HCT116 (cell line): ENCODE measurements around the gene GP1BB.

Experiments
- CBX3 ChIP-seq: IDR thresholded peaks from 2 replicates; pipeline ENCODE4 v1.6.1; 2012; ENCODE audit warnings: low read depth
- CEBPB ChIP-seq: IDR thresholded peaks from 2 replicates; pipeline ENCODE4 v1.6.1; 2012; ENCODE audit warnings: low read depth
- ELF1 ChIP-seq: IDR thresholded peaks from 2 replicates; pipeline ENCODE4 v1.6.1; 2012; ENCODE audit warnings: low read depth, borderline replicate concordance
- EZH2 ChIP-seq: fragments of 200-600 bp; sonication (generic); IDR thresholded peaks from 2 replicates; pipeline ENCODE4 v1.6.1; 2017; ENCODE audit warnings: antibody characterized with exemption, mixed run types
- POLR2A ChIP-seq: IDR thresholded peaks from 2 replicates; pipeline ENCODE4 v1.7.0; 2011; ENCODE audit warnings: borderline replicate concordance; ENCODE audit not compliant: insufficient read depth, insufficient read length; ENCODE audit errors: extremely low read depth
- POLR2AphosphoS5 ChIP-seq: IDR thresholded peaks from 2 replicates; pipeline ENCODE4 v1.6.1; 2011; ENCODE audit warnings: mild to moderate bottlenecking, low read depth, low read length, moderate library complexity
- SP1 ChIP-seq: IDR thresholded peaks from 2 replicates; pipeline ENCODE4 v1.6.1; 2012; ENCODE audit warnings: low read depth
- SRF ChIP-seq: IDR thresholded peaks from 2 replicates; pipeline ENCODE4 v1.6.1; 2012; ENCODE audit warnings: low read depth
- TCF7L2 ChIP-seq: IDR thresholded peaks from 2 replicates; pipeline ENCODE4 v1.7.0; 2011; ENCODE audit warnings: borderline replicate concordance, inconsistent platforms; ENCODE audit not compliant: insufficient read depth, insufficient read length; ENCODE audit errors: extremely low read depth
- ZNF274 ChIP-seq: fragments of 200-500 bp; sonication (Bioruptor generic); IDR thresholded peaks from 2 replicates; pipeline ENCODE4 v1.6.1; 2014; ENCODE audit warnings: mild to moderate bottlenecking, low read depth, low read length, inconsistent platforms
- TF ChIP-seq, protein P1 (sequence below): IDR thresholded peaks from 2 replicates; pipeline ENCODE4 v1.6.1; 2012
- TF ChIP-seq, protein P2 (sequence below), 3 experiments: fragments of 200-600 bp in 1 of 3; sonication (generic) in 1 of 3; IDR thresholded peaks in 2 of 3; conservative IDR thresholded peaks in 1 of 3; 2 replicates each; pipeline ENCODE4 v1.5.1; 2012 to 2017; ENCODE audit warnings: low read depth in 2 of 3, low read length in 2 of 3, antibody characterized with exemption in 1 of 3, borderline replicate concordance in 1 of 3, control low read depth in 1 of 3, mild to moderate bottlenecking in 1 of 3, mixed read lengths in 1 of 3, mixed run types in 1 of 3, moderate library complexity in 1 of 3; ENCODE audit not compliant: insufficient read depth in 1 of 3

GRCh38 chr22:19679522-19680101, 43.7 kb upstream of the GP1BB start:
- TF ChIP-seq CBX3: no peak
- TF ChIP-seq SRF: no peak
- no peak for TF ChIP-seq ELF1
- TF ChIP-seq, protein P1, sequence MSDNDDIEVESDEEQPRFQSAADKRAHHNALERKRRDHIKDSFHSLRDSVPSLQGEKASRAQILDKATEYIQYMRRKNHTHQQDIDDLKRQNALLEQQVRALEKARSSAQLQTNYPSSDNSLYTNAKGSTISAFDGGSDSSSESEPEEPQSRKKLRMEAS: no peak
- TF ChIP-seq, protein P2, sequence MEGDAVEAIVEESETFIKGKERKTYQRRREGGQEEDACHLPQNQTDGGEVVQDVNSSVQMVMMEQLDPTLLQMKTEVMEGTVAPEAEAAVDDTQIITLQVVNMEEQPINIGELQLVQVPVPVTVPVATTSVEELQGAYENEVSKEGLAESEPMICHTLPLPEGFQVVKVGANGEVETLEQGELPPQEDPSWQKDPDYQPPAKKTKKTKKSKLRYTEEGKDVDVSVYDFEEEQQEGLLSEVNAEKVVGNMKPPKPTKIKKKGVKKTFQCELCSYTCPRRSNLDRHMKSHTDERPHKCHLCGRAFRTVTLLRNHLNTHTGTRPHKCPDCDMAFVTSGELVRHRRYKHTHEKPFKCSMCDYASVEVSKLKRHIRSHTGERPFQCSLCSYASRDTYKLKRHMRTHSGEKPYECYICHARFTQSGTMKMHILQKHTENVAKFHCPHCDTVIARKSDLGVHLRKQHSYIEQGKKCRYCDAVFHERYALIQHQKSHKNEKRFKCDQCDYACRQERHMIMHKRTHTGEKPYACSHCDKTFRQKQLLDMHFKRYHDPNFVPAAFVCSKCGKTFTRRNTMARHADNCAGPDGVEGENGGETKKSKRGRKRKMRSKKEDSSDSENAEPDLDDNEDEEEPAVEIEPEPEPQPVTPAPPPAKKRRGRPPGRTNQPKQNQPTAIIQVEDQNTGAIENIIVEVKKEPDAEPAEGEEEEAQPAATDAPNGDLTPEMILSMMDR (IDR thresholded peaks at IDR 0.05 in 2 of 3, conservative IDR thresholded peaks at IDR 0.05 in 1 of 3; ENCODE audit: borderline replicate concordance in 1 of 3, insufficient read depth in 1 of 3, low read depth in 2 of 3, low read length in 2 of 3): peak; percentile 56 to 92 (median 88); a peak in 5 of 6 replicates
- no peak for TF ChIP-seq POLR2A
- no peak for TF ChIP-seq POLR2AphosphoS5
- no peak for TF ChIP-seq SP1
- no peak for TF ChIP-seq EZH2
- no peak for TF ChIP-seq CEBPB
- no peak for TF ChIP-seq TCF7L2
- TF ChIP-seq ZNF274: no peak
